HEK293 (cell line): Measurements from ENCODE around the gene MIS18A.

ENCODE experiments used
- CTCF ChIA-PET: fragments of 350-600 bp; formaldehyde crosslinking; extraction: SDS; loops from one replicate; lab custom pipeline; 2021; ENCODE audit warnings: antibody characterized with exemption; lab: Yijun Ruan, JAX
- POLR2A ChIA-PET: fragments of 300-600 bp; formaldehyde crosslinking; extraction: SDS; loops from one replicate; lab custom pipeline; 2020; ENCODE audit warnings: antibody characterized with exemption, inconsistent platforms; lab: Yijun Ruan, JAX
- H3K27ac ChIP-seq: fragments of 200-500 bp; sonication (Bioruptor generic); 2 replicates; pipeline ENCODE4 v1.5.1; 2014; ENCODE audit warnings: low read depth, low read length, control low read depth, inconsistent platforms; ENCODE audit errors: extremely low read depth
- H3K36me3 ChIP-seq, 2 experiments: fragments of 200-500 bp in 1 of 2; sonication (Bioruptor generic) in 1 of 2; 1 replicate in 1 of 2; 2 replicates in 1 of 2; pipeline ENCODE4 v1.5.1; 2014 to 2017; ENCODE audit warnings: inconsistent platforms in 2 of 2, low read length in 2 of 2; ENCODE audit not compliant: control insufficient read depth in 2 of 2, insufficient read depth in 1 of 2
- H3K4me1 ChIP-seq: fragments of 200-500 bp; sonication (Bioruptor generic); 2 replicates; pipeline ENCODE4 v1.5.1; 2014; ENCODE audit warnings: mild to moderate bottlenecking, low read length, inconsistent platforms; ENCODE audit not compliant: control insufficient read depth, insufficient read depth
- H3K4me3 ChIP-seq: 2 replicates; pipeline ENCODE4 v1.5.1; 2011; ENCODE audit warnings: low read depth, mild to moderate bottlenecking, control low read depth, low read length, moderate library complexity
- H3K9me3 ChIP-seq: fragments of 200-500 bp; sonication (Bioruptor generic); 2 replicates; pipeline ENCODE4 v1.5.1; 2014; ENCODE audit warnings: low read depth, low read length, inconsistent platforms; ENCODE audit not compliant: control insufficient read depth, insufficient read depth
- SP3 ChIP-seq: fragments of 450-650 bp; formaldehyde crosslinking; IDR thresholded peaks from 2 replicates; pipeline ENCODE4 v1.5.1; 2016; ENCODE audit warnings: missing biosample characterization, missing genetic modification characterization
- WT1 ChIP-seq: fragments of 450-650 bp; formaldehyde crosslinking; IDR thresholded peaks from 2 replicates; pipeline ENCODE4 v1.5.1; 2016; ENCODE audit warnings: missing biosample characterization, missing genetic modification characterization
- ZFP37 ChIP-seq: fragments of 450-650 bp; formaldehyde crosslinking; IDR thresholded peaks from 2 replicates; pipeline ENCODE4 v1.5.1; 2016; ENCODE audit warnings: missing biosample characterization, missing genetic modification characterization
- ZNF169 ChIP-seq: fragments of 450-650 bp; formaldehyde crosslinking; IDR thresholded peaks from 2 replicates; pipeline ENCODE4 v1.5.1; 2016; ENCODE audit warnings: missing biosample characterization, missing genetic modification characterization
- ZNF175 ChIP-seq: fragments of 450-650 bp; formaldehyde crosslinking; IDR thresholded peaks from 2 replicates; pipeline ENCODE4 v1.5.1; 2016; ENCODE audit warnings: missing biosample characterization, missing genetic modification characterization
- ZNF23 ChIP-seq: fragments of 450-650 bp; formaldehyde crosslinking; IDR thresholded peaks from 2 replicates; pipeline ENCODE4 v1.5.1; 2016; ENCODE audit warnings: missing biosample characterization, missing genetic modification characterization, borderline replicate concordance
- ZNF324 ChIP-seq: fragments of 450-650 bp; formaldehyde crosslinking; IDR thresholded peaks from 2 replicates; pipeline ENCODE4 v1.5.1; 2016; ENCODE audit warnings: missing biosample characterization, missing genetic modification characterization
- ZNF404 ChIP-seq: fragments of 450-650 bp; formaldehyde crosslinking; IDR thresholded peaks from 2 replicates; pipeline ENCODE4 v1.5.1; 2017; ENCODE audit warnings: missing biosample characterization, missing genetic modification characterization
- ZNF416 ChIP-seq: fragments of 450-650 bp; formaldehyde crosslinking; IDR thresholded peaks from 2 replicates; pipeline ENCODE4 v1.5.1; 2016; ENCODE audit warnings: missing biosample characterization, missing genetic modification characterization
- ZNF473 ChIP-seq: fragments of 450-650 bp; formaldehyde crosslinking; IDR thresholded peaks from 2 replicates; pipeline ENCODE4 v1.5.1; 2017; ENCODE audit warnings: missing biosample characterization, missing genetic modification characterization
- ZNF501 ChIP-seq: fragments of 450-650 bp; formaldehyde crosslinking; IDR thresholded peaks from 2 replicates; pipeline ENCODE4 v1.5.1; 2016; ENCODE audit warnings: missing biosample characterization, missing genetic modification characterization
- ZNF514 ChIP-seq: fragments of 450-650 bp; formaldehyde crosslinking; IDR thresholded peaks from 2 replicates; pipeline ENCODE4 v1.5.1; 2016; ENCODE audit warnings: missing biosample characterization, missing genetic modification characterization
- ZNF571 ChIP-seq: fragments of 450-650 bp; formaldehyde crosslinking; IDR thresholded peaks from 2 replicates; pipeline ENCODE4 v1.5.0; 2017; ENCODE audit warnings: missing biosample characterization, missing genetic modification characterization
- ZNF610 ChIP-seq: fragments of 450-650 bp; formaldehyde crosslinking; IDR thresholded peaks from 2 replicates; pipeline ENCODE4 v1.5.1; 2016; ENCODE audit warnings: missing biosample characterization, missing genetic modification characterization, borderline replicate concordance
- ZNF626 ChIP-seq: fragments of 450-650 bp; sonication (Bioruptor Pico); formaldehyde crosslinking; IDR thresholded peaks from 2 replicates; pipeline ENCODE4 v1.5.1; 2018; ENCODE audit warnings: missing biosample characterization, missing genetic modification characterization, inconsistent platforms
- ZNF677 ChIP-seq: fragments of 450-650 bp; IDR thresholded peaks from 2 replicates; pipeline ENCODE4 v1.5.0; 2018; ENCODE audit warnings: missing biosample characterization, mild to moderate bottlenecking, missing genetic modification characterization, moderate library complexity
- ZNF791 ChIP-seq: fragments of 450-650 bp; formaldehyde crosslinking; IDR thresholded peaks from 2 replicates; pipeline ENCODE4 v1.5.1; 2016; ENCODE audit warnings: missing biosample characterization, missing genetic modification characterization
- ZSCAN18 ChIP-seq: fragments of 450-650 bp; formaldehyde crosslinking; IDR thresholded peaks from 2 replicates; pipeline ENCODE4 v1.5.1; 2016; ENCODE audit warnings: missing biosample characterization, missing genetic modification characterization
- TF ChIP-seq, protein P1 (sequence below): fragments of 450-650 bp; formaldehyde crosslinking; IDR thresholded peaks from 2 replicates; pipeline ENCODE4 v1.5.1; 2016; ENCODE audit warnings: missing biosample characterization, missing genetic modification characterization, borderline replicate concordance
- TF ChIP-seq, protein P2 (sequence below): fragments of 450-650 bp; formaldehyde crosslinking; IDR thresholded peaks from 2 replicates; pipeline ENCODE4 v1.5.1; 2016; ENCODE audit warnings: missing biosample characterization, missing genetic modification characterization, borderline replicate concordance
- TF ChIP-seq, protein P3 (sequence below): fragments of 450-650 bp; formaldehyde crosslinking; IDR thresholded peaks from 2 replicates; pipeline ENCODE4 v1.5.1; 2016; ENCODE audit warnings: missing biosample characterization, missing genetic modification characterization

The MIS18A gene

DNA sequence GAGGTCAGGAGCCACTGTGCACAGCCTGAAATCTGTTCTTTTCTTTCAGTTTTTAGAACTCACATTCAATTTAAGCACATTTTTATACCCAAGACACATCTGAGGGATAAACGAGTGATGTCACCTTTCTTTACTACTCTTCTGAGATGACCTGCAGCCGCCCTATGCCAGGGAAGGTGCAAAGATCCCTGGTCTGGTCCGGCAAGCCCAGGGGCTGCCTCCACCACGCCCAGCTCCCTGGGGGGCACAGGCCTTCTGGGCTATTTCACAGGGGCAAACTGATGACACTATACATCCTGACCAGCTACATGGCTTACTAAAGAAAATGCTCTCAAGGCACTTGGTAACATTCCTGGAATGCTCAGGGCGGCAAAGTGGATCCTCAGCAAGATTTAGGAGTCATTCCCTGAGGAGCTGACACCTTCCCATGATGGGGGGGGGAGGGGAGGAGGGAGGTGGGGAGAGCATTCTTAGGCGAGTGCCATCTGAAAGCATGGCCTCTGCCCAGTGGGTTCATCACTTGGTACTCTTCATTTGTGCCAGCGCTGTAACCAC, 31.1 kb upstream of the MIS18A start (continued):
- no peak for TF ChIP-seq ZNF571
- TF ChIP-seq, protein P1, sequence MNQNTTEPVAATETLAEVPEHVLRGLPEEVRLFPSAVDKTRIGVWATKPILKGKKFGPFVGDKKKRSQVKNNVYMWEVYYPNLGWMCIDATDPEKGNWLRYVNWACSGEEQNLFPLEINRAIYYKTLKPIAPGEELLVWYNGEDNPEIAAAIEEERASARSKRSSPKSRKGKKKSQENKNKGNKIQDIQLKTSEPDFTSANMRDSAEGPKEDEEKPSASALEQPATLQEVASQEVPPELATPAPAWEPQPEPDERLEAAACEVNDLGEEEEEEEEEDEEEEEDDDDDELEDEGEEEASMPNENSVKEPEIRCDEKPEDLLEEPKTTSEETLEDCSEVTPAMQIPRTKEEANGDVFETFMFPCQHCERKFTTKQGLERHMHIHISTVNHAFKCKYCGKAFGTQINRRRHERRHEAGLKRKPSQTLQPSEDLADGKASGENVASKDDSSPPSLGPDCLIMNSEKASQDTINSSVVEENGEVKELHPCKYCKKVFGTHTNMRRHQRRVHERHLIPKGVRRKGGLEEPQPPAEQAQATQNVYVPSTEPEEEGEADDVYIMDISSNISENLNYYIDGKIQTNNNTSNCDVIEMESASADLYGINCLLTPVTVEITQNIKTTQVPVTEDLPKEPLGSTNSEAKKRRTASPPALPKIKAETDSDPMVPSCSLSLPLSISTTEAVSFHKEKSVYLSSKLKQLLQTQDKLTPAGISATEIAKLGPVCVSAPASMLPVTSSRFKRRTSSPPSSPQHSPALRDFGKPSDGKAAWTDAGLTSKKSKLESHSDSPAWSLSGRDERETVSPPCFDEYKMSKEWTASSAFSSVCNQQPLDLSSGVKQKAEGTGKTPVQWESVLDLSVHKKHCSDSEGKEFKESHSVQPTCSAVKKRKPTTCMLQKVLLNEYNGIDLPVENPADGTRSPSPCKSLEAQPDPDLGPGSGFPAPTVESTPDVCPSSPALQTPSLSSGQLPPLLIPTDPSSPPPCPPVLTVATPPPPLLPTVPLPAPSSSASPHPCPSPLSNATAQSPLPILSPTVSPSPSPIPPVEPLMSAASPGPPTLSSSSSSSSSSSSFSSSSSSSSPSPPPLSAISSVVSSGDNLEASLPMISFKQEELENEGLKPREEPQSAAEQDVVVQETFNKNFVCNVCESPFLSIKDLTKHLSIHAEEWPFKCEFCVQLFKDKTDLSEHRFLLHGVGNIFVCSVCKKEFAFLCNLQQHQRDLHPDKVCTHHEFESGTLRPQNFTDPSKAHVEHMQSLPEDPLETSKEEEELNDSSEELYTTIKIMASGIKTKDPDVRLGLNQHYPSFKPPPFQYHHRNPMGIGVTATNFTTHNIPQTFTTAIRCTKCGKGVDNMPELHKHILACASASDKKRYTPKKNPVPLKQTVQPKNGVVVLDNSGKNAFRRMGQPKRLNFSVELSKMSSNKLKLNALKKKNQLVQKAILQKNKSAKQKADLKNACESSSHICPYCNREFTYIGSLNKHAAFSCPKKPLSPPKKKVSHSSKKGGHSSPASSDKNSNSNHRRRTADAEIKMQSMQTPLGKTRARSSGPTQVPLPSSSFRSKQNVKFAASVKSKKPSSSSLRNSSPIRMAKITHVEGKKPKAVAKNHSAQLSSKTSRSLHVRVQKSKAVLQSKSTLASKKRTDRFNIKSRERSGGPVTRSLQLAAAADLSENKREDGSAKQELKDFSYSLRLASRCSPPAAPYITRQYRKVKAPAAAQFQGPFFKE (tag by site-specific recombination) = no peak
- TF ChIP-seq ZNF791 (tag by site-specific recombination) = no peak
- no peak for TF ChIP-seq ZNF175 (tag by site-specific recombination)
- TF ChIP-seq ZNF473 (tag by site-specific recombination) = no peak
- no peak for TF ChIP-seq ZSCAN18 (tag by site-specific recombination)
- no peak for TF ChIP-seq ZNF169

DNA sequence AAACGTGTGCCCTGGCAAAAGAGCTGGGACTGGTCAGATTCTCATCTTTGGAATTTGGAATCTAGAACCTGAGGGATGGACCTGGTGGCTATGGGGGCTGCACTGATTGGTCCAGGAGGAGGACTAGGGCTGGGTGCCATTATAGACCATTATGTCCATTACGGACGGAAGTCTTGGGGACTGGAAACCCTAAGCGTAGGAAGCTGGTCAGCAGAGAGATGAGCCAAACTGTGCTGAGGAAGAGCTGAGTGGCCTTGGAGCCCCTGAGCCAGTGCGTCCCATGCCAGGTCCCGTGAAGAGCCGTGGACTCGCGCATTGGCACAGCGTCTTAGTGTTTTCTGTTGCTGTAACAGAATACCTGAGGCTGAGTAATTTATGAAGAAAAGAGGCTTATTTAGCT, 29.8 kb upstream of the MIS18A start:
- Histone ChIP-seq H3K9me3 (no peaks in the 10 kb centered on the region), H3K4me1 (no peaks in the 10 kb centered on the region), H3K27ac (no peak overlapping the region), H3K36me3 (peaks cover 4 to 37% of the 10 kb centered on the region in 2 experiments), H3K4me3 (no peak overlapping the region)
- ChIA-PET CTCF (interaction anchor here (0.8 kb wide), 1 partner anchor 18 kb away, joined by 3 read pairs; no protein-coding TSS in a partner anchor), POLR2A (interaction anchor here (0.6 kb wide), 1 partner anchor 717 kb away, joined by 3 read pairs; the partner anchor contains the start of gene OLIG2)
- TF ChIP-seq ZNF404 (tag by site-specific recombination) (no peak), ZNF514 (tag by site-specific recombination) (no peak), ZNF677 (tag by site-specific recombination) (no peak), ZNF416 (tag by site-specific recombination) (no peak), ZNF501 (no peak), ZFP37 (tag by site-specific recombination) (no peak), ZNF626 (no peak), ZNF324 (tag by site-specific recombination) (no peak), SP3 (no peak), WT1 (no peak), ZNF610 (tag by site-specific recombination) (no peak), ZNF23 (no peak)
- TF ChIP-seq, protein P2, sequence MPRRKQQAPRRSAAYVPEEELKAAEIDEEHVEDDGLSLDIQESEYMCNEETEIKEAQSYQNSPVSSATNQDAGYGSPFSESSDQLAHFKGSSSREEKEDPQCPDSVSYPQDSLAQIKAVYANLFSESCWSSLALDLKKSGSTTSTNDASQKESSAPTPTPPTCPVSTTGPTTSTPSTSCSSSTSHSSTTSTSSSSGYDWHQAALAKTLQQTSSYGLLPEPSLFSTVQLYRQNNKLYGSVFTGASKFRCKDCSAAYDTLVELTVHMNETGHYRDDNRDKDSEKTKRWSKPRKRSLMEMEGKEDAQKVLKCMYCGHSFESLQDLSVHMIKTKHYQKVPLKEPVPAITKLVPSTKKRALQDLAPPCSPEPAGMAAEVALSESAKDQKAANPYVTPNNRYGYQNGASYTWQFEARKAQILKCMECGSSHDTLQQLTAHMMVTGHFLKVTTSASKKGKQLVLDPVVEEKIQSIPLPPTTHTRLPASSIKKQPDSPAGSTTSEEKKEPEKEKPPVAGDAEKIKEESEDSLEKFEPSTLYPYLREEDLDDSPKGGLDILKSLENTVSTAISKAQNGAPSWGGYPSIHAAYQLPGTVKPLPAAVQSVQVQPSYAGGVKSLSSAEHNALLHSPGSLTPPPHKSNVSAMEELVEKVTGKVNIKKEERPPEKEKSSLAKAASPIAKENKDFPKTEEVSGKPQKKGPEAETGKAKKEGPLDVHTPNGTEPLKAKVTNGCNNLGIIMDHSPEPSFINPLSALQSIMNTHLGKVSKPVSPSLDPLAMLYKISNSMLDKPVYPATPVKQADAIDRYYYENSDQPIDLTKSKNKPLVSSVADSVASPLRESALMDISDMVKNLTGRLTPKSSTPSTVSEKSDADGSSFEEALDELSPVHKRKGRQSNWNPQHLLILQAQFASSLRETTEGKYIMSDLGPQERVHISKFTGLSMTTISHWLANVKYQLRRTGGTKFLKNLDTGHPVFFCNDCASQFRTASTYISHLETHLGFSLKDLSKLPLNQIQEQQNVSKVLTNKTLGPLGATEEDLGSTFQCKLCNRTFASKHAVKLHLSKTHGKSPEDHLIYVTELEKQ = no peak
- TF ChIP-seq, protein P3, sequence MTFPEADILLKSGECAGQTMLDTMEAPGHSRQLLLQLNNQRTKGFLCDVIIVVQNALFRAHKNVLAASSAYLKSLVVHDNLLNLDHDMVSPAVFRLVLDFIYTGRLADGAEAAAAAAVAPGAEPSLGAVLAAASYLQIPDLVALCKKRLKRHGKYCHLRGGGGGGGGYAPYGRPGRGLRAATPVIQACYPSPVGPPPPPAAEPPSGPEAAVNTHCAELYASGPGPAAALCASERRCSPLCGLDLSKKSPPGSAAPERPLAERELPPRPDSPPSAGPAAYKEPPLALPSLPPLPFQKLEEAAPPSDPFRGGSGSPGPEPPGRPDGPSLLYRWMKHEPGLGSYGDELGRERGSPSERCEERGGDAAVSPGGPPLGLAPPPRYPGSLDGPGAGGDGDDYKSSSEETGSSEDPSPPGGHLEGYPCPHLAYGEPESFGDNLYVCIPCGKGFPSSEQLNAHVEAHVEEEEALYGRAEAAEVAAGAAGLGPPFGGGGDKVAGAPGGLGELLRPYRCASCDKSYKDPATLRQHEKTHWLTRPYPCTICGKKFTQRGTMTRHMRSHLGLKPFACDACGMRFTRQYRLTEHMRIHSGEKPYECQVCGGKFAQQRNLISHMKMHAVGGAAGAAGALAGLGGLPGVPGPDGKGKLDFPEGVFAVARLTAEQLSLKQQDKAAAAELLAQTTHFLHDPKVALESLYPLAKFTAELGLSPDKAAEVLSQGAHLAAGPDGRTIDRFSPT (tag by site-specific recombination) = no peak
